Erythroblast (primary cell): Measurements from ENCODE around the gene RIOK2.

Experiments used
- DNase-seq, 2 experiments: peaks; one replicate each; lab custom pipeline; 2025; lab: John Stamatoyannopoulos, UW
- GATA1 ChIP-seq: IDR thresholded peaks from 2 replicates; pipeline ENCODE4 v1.6.1; 2011; ENCODE audit warnings: low read depth, mild to moderate bottlenecking, control low read depth, low read length, moderate library complexity
- POLR2A ChIP-seq: IDR thresholded peaks from 2 replicates; pipeline ENCODE4 v1.6.1; 2011; ENCODE audit warnings: mild to moderate bottlenecking, low read length

The RIOK2 gene

DNA sequence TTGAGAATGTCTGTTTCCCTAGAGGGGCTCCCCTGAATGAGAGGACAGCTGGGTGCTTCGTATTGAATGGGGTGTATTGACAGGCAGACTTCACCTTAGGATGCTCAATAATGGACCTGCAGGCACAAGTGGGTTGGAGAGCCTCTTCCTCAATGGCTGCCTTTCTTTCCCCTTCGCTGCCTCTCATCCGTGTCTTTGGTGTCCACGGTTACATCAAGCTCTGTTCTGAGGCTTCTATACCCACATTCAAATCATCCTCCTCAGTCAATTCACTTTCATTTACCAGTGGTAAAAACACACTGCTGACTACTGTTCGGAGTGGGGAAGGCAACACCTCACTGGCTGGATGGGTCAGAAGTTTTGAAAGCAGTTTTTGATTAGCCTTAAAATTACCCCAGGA lies 61.2 kb downstream of the RIOK2 start:
- DNase-seq: no peak
- TF ChIP-seq GATA1 (no peak), POLR2A (no peak)

DNA sequence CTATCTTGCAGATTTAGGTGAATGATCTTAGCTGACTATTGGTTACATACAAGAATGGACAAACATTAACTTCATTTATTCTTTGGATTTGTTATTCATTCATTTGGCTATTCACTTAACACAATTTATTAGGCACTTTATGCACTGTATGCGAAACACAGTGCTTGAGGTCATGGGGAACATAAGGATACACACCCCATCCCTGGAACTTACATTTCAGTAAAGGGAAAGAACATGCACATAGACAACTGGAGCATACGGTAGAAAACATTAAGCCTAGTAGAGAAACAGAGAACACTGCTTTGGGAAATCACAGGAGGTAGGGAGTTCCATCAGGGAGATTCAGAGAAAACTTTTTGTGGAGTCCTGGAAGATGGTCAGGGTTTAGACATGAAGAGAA lies 62.9 kb downstream of the RIOK2 start:
- TF ChIP-seq POLR2A (no peak), GATA1 (no peak)
- DNase-seq: no peak

- DNase-seq: no peak
- TF ChIP-seq GATA1: no peak
- TF ChIP-seq POLR2A: no peak
Observed at GRCh38 chr5:97119007-97119390, 64.0 kb downstream of the RIOK2 start.

DNA sequence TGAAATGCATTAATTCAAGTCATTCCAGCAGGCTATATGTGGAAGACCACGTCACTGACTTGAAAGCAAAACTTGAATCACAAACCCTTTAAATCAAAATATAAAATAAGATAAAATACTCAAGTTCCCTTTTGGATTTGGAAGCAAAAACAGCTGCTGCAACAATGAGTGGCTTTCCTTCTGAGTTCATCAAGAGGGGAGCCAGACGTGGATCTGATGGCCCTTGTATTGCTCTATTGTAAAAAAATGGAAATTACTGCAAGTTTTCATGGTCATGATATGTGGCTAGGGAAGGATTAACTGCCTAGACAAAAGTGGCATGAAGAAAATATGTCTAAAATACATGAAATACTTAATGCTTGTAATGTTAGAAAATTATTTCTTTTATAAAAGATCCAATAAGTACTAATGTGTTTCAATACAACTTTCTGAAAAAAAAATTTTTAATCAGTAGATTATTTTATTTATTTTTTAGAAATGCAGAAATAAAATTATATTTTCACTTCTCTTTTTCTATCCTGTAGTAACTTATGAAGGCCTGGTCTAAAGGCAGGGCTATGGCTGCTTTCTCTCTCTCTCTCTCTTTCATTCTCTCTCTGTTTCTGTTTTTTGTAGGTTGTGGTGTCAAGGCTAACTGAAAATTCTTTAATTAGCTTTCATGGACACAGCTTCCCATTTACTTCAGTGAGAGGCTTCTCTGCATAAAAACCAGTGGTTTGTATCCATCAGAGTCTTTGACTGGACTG lies 64.6 kb downstream of the RIOK2 start:
- DNase-seq: no peak
- TF ChIP-seq GATA1 (no peak), POLR2A (no peak)

DNA sequence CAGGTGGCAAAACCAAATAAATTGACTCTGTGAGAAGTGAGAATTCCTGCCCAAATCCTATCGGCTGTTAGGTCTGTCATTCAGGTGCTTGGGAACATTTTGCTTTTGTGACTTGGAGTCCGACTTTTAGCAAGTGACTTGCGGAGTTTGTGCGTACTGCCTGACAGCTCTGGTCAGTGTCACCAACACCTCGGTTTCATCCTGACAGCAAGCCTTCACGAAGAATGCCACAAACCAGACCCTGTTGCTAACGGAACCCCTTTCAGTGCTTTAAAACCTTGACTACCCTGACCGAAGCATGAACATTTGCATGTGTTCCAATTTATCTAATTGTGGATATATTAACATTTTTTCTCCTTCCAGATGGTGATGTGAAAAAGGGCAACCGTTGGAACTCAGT lies 67.1 kb downstream of the RIOK2 start:
- TF ChIP-seq POLR2A (no peak), GATA1 (no peak)
- no peak for DNase-seq

- no peak for DNase-seq
- TF ChIP-seq GATA1 (no peak), POLR2A (no peak)
Observed at GRCh38 chr5:97112230-97112629, 70.8 kb downstream of the RIOK2 start.

DNA sequence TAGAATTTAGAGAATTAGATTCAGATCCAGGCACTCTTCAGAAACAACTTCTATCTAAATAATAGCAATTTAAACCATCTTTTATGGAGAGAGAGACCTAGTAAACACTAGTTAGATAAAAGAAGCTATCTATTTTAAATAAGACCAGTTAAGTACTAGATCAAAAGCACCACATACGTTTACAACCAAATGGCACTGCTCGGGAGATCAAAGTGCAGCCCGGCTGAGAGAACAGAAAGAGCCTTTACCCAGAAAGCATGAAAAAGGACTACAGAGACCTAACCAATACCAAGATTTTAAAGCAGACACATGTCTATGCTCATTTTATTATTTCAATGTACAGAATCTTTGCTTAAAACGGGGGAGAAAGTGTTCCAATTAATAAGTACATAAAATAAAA lies 71.4 kb downstream of the RIOK2 start:
- no peak for TF ChIP-seq POLR2A
- DNase-seq: no peak

DNA sequence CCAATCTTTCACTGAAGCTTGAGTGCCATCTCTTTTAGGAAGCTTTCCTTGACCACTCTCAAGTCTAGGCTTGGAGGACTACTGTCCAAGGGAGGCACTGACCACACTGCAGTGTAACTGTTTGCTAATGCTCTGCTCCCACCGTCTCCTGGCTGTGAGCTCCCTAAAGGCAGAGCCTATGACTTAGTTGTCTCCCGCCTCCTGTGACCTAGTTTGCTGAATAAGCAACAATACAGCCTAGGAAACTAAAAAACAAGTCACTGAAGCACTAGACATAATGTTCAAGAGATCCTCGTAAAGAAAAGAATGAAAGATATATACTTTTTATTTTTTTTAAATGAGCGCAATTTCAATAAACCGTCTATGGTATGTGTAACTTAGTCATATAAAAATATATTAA lies 72.0 kb downstream of the RIOK2 start:
- DNase-seq: no peak
- TF ChIP-seq POLR2A (no peak), GATA1 (no peak)
